HepG2 (cell line): ENCODE results near the gene PPP1R9A. TPM values are rescaled to one million over a fixed set of nuclear protein-coding genes. Genes with fewer than 3 reads are reported as not detected.
A peak's percentile ranks its signal among the peaks of the same experiment; 100 is the strongest.

Source experiments
- HIC2 ChIP-seq: sonication (generic); formaldehyde crosslinking; IDR thresholded peaks from 2 replicates; pipeline ENCODE4 v1.9.0; 2022; ENCODE audit warnings: low read depth, missing genetic modification reagents
- ISL2 ChIP-seq: sonication (generic); formaldehyde crosslinking; IDR thresholded peaks from 2 replicates; pipeline ENCODE4 v1.5.0; 2020; ENCODE audit warnings: missing genetic modification reagents
- RBM39 ChIP-seq: fragments of 200-400 bp; formaldehyde crosslinking; IDR thresholded peaks from one replicate; pipeline ENCODE4 v1.6.1; 2018; ENCODE audit warnings: antibody characterized with exemption, mild to moderate bottlenecking, low read depth, low read length; ENCODE audit not compliant: poor library complexity, severe bottlenecking
- ZFP36L1 ChIP-seq: sonication (generic); formaldehyde crosslinking; IDR thresholded peaks from 2 replicates; pipeline ENCODE4 v1.8.0; 2022; ENCODE audit warnings: mild to moderate bottlenecking, missing genetic modification reagents, moderate library complexity
- ZNF407 ChIP-seq: sonication (generic); formaldehyde crosslinking; IDR thresholded peaks from one replicate; pipeline ENCODE4 v1.5.1; 2020; ENCODE audit warnings: mild to moderate bottlenecking, missing genetic modification reagents; ENCODE audit errors: not compliant biosample characterization
- polyA plus RNA-seq, 8 experiments: library from polyadenylated mRNA; depleted of rRNA in 3 of 8; stranded (reverse) in 7 of 8; unstranded in 1 of 8; fragments of >200 nt; fragmentation: Illumina TruSeq in 4 of 8; extraction: Trizol in 4 of 8; gene quantifications; 2 replicates each; pipeline versions ENCODE4 v1.2.1 to v1.2.3, GENCODE V29; 2011 to 2016; ENCODE audit warnings: low read depth in 4 of 8, missing spikeins in 1 of 8, mixed read lengths in 1 of 8; ENCODE audit not compliant: insufficient read depth in 1 of 8
- total RNA-seq, 5 experiments: library from RNA; depleted of rRNA; stranded (reverse); fragments of >200 nt; fragmentation: Illumina TruSeq; extraction: Trizol; gene quantifications; 2 replicates each; pipeline ENCODE4 v1.2.3, GENCODE V29; 2016; ENCODE audit warnings: low read depth in 1 of 5
- TF ChIP-seq, protein P1 (sequence below): sonication (generic); formaldehyde crosslinking; IDR thresholded peaks from 2 replicates; pipeline ENCODE4 v1.9.0; 2021; ENCODE audit warnings: missing genetic modification reagents, borderline replicate concordance
- TF ChIP-seq, protein P2 (sequence below): sonication (generic); formaldehyde crosslinking; IDR thresholded peaks from 2 replicates; pipeline ENCODE4 v1.4.0; 2020; ENCODE audit warnings: mild to moderate bottlenecking, missing genetic modification reagents

Gene PPP1R9A
- total and polyA plus RNA-seq, 2 of the 13 experiments (the other 11 are each of a cell fraction or from before 2014, with no cell fraction given), result 11.4 to 31.9 TPM

- TF ChIP-seq, protein P1, sequence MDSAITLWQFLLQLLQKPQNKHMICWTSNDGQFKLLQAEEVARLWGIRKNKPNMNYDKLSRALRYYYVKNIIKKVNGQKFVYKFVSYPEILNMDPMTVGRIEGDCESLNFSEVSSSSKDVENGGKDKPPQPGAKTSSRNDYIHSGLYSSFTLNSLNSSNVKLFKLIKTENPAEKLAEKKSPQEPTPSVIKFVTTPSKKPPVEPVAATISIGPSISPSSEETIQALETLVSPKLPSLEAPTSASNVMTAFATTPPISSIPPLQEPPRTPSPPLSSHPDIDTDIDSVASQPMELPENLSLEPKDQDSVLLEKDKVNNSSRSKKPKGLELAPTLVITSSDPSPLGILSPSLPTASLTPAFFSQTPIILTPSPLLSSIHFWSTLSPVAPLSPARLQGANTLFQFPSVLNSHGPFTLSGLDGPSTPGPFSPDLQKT, result no peak
- TF ChIP-seq, protein P2, sequence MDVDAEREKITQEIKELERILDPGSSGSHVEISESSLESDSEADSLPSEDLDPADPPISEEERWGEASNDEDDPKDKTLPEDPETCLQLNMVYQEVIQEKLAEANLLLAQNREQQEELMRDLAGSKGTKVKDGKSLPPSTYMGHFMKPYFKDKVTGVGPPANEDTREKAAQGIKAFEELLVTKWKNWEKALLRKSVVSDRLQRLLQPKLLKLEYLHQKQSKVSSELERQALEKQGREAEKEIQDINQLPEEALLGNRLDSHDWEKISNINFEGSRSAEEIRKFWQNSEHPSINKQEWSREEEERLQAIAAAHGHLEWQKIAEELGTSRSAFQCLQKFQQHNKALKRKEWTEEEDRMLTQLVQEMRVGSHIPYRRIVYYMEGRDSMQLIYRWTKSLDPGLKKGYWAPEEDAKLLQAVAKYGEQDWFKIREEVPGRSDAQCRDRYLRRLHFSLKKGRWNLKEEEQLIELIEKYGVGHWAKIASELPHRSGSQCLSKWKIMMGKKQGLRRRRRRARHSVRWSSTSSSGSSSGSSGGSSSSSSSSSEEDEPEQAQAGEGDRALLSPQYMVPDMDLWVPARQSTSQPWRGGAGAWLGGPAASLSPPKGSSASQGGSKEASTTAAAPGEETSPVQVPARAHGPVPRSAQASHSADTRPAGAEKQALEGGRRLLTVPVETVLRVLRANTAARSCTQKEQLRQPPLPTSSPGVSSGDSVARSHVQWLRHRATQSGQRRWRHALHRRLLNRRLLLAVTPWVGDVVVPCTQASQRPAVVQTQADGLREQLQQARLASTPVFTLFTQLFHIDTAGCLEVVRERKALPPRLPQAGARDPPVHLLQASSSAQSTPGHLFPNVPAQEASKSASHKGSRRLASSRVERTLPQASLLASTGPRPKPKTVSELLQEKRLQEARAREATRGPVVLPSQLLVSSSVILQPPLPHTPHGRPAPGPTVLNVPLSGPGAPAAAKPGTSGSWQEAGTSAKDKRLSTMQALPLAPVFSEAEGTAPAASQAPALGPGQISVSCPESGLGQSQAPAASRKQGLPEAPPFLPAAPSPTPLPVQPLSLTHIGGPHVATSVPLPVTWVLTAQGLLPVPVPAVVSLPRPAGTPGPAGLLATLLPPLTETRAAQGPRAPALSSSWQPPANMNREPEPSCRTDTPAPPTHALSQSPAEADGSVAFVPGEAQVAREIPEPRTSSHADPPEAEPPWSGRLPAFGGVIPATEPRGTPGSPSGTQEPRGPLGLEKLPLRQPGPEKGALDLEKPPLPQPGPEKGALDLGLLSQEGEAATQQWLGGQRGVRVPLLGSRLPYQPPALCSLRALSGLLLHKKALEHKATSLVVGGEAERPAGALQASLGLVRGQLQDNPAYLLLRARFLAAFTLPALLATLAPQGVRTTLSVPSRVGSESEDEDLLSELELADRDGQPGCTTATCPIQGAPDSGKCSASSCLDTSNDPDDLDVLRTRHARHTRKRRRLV (CRISPR knock-in tag), result peak; percentile 81; the same call in 1 of the 2 replicates
- TF ChIP-seq ZFP36L1 (CRISPR knock-in tag) (no peak), RBM39 (peak; percentile 66), ZNF407 (CRISPR knock-in tag) (peak; percentile 40), HIC2 (CRISPR knock-in tag) (no peak), ISL2 (CRISPR knock-in tag) (peak; percentile 75)
Measured at GRCh38 chr7:94907026-94907810, at the start of gene PPP1R9A (continued).
